ENCODE data around the gene SLC43A2.
"Not testable (repeated sequence)": the region's sequence is repeated elsewhere in the genome, so short reads cannot be mapped to it uniquely, and the experiment has no call there.

Gene SLC43A2

DNA sequence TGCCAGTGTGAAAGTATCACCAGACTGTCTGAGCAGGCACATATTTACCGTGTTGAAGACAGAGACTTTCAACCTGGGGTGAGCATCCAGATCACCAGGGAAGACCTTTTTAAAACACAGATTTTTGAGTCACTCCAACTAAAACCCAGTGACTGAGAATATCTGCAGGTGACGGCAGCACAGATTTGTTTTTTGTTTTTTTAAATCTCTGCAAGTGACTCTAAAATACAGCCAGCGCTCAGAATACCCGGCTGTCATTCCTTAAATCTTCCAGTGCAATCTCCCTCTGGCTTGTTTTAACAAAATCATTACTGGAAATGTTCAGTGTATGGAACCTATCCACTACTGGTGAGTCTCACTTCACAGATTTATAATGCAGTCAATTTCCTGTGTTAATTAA lies 92.9 kb downstream of the SLC43A2 start:
- no peak for DNase-seq (ENCODE audit: low spot score)

GRCh38 chr17:1533661-1534325 lies 94.8 kb downstream of the SLC43A2 start:
- no peak for DNase-seq (ENCODE audit: low spot score)

- peak; percentile 54 for DNase-seq (ENCODE audit: low spot score)
These were observed 95.6 kb downstream of the SLC43A2 start for GRCh38 chr17:1532836-1533602.

- DNase-seq (ENCODE audit: low spot score) = no peak
These were observed 98.8 kb downstream of the SLC43A2 start for GRCh38 chr17:1529863-1530262.

GRCh38 chr17:1526876-1527275 lies 101.8 kb downstream of the SLC43A2 start:
- not testable (repeated sequence) for DNase-seq (ENCODE audit: low spot score)

DNA sequence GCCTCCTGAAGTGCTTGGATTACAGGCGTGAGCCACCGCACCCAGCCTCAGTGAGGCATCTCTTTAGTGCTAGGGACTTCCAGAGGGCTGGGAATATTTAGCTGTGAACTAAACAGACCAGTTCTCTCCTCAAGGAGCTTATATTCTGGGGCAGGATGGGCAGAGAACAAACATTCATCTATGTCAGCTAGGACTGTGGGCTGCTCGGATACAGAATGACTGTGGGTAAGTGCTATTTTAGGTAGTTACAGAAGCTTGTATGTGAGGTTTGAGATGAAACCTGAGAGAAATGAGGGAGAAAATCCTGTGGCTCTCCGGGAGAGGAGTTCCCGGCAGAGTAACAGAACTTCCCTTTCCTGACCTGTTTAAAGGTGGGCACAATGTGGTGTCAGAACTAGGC lies 106.0 kb downstream of the SLC43A2 start:
- no peak for DNase-seq (ENCODE audit: low spot score)

GRCh38 chr17:1521086-1521640 lies 107.5 kb downstream of the SLC43A2 start:
- no peak for DNase-seq (ENCODE audit: low spot score)

- no peak for DNase-seq (ENCODE audit: low spot score)
These were observed 109.0 kb downstream of the SLC43A2 start for GRCh38 chr17:1519678-1520077.

All from germinal center (tissue), 1 donor.